CD4-positive, alpha-beta memory T cell (primary cell): ENCODE results near the gene RFX1. TPM values are rescaled to one million over a fixed set of nuclear protein-coding genes. Genes with fewer than 3 reads are reported as not detected.
"Not testable (repeated sequence)": the region's sequence is repeated elsewhere in the genome, so short reads cannot be mapped to it uniquely, and the experiment has no call there.

Source experiments
- CTCF ChIA-PET: fragments of 350-600 bp; sonication (Branson Sonifier 250); formaldehyde crosslinking; loops from one replicate; lab custom pipeline; 2021; ENCODE audit warnings: inconsistent platforms; ENCODE audit not compliant: partially characterized antibody; lab: Charles Lee
- POLR2A ChIA-PET: fragments of 350-600 bp; sonication (Branson Sonifier 250); formaldehyde crosslinking; loops from one replicate; lab custom pipeline; 2021; ENCODE audit not compliant: partially characterized antibody; lab: Charles Lee
- DNase-seq, 5 donors: peaks; one replicate each; pipeline versions ENCODE4 v3.0.0 to v3.0.0-alpha.2; 2020 to 2022; ENCODE audit warnings: mixed read lengths in 1 of 5
- H3K27ac ChIP-seq: one replicate; pipeline ENCODE4 v1.7.0; 2013; ENCODE audit warnings: low read depth, low read length
- H3K27me3 ChIP-seq: 2 replicates; pipeline ENCODE4 v1.7.0; 2013; ENCODE audit warnings: mild to moderate bottlenecking, low read length, moderate library complexity; ENCODE audit not compliant: insufficient read depth
- H3K36me3 ChIP-seq: 2 replicates; pipeline ENCODE4 v1.7.0; 2013; ENCODE audit warnings: mild to moderate bottlenecking, low read length, moderate library complexity; ENCODE audit not compliant: insufficient read depth
- H3K4me1 ChIP-seq: 2 replicates; pipeline ENCODE4 v1.7.0; 2013; ENCODE audit warnings: mild to moderate bottlenecking, low read length, moderate library complexity; ENCODE audit not compliant: insufficient read depth
- H3K4me3 ChIP-seq, 2 donors: one replicate each; pipeline ENCODE4 v1.7.0; 2013; ENCODE audit warnings: low read length in 2 of 2, mild to moderate bottlenecking in 1 of 2
- H3K9me3 ChIP-seq, 2 donors: one replicate each; pipeline ENCODE4 v1.7.0; 2013; ENCODE audit warnings: low read length in 2 of 2, control low read depth in 1 of 2; ENCODE audit not compliant: control insufficient read depth in 1 of 2
- H3K27ac Mint-ChIP-seq, 7 donors: one replicate each; pipeline ENCODE4 v1.8.0; 2020 to 2021; ENCODE audit warnings: mixed read lengths in 7 of 7, mild to moderate bottlenecking in 6 of 7, inconsistent platforms in 3 of 7, moderate library complexity in 3 of 7
- H3K27me3 Mint-ChIP-seq, 2 donors: one replicate each; pipeline ENCODE4 v1.8.0; 2020 to 2021; ENCODE audit warnings: mixed read lengths in 2 of 2
- H3K36me3 Mint-ChIP-seq, 2 donors: one replicate each; pipeline ENCODE4 v1.8.0; 2020 to 2021; ENCODE audit warnings: mixed read lengths in 2 of 2, inconsistent platforms in 1 of 2, mild to moderate bottlenecking in 1 of 2
- H3K4me1 Mint-ChIP-seq, 4 donors: one replicate each; pipeline ENCODE4 v1.8.0; 2020 to 2021; ENCODE audit warnings: mixed read lengths in 4 of 4, mild to moderate bottlenecking in 1 of 4
- H3K4me3 Mint-ChIP-seq, 8 donors: one replicate each; pipeline ENCODE4 v1.8.0; 2020 to 2021; ENCODE audit warnings: mixed read lengths in 8 of 8, mild to moderate bottlenecking in 7 of 8, moderate library complexity in 6 of 8, inconsistent platforms in 3 of 8
- H3K9me3 Mint-ChIP-seq, 8 donors: one replicate each; pipeline ENCODE4 v1.8.0; 2020 to 2021; ENCODE audit warnings: mixed read lengths in 8 of 8, mild to moderate bottlenecking in 5 of 8, inconsistent platforms in 3 of 8, moderate library complexity in 1 of 8
- intact Hi-C: fragments of 100-400 bp; cut with micrococcal nuclease; formaldehyde crosslinking; loops from one replicate; pipeline ENCODE4 v1.15.1; 2023
- polyA plus RNA-seq, 2 donors: library from polyadenylated mRNA; unstranded; fragments of 300-500 nt; fragmentation: Illumina TruSeq; gene quantifications; one replicate each; pipeline ENCODE4 v1.2.3, GENCODE V29; 2021
- total RNA-seq, 2 experiments: library from RNA; stranded (reverse); gene quantifications; one replicate each; pipeline ENCODE4 v1.2.3, GENCODE V29; 2021

Gene RFX1
- total and polyA plus RNA-seq, 4 experiments from 2014 or later = 2.5 to 17.8 (median 17.4) TPM; not detected in 1

- not testable (repeated sequence) for H3K4me3 ChIP-seq, H3K27me3 Mint-ChIP-seq, H3K27me3 ChIP-seq, H3K9me3 Mint-ChIP-seq, H3K9me3 ChIP-seq
- Histone ChIP-seq H3K27ac (peak overlapping the region; percentile 43), H3K4me1 (peaks cover 18% of the 10 kb centered on the region), H3K36me3 (peaks cover 50% of the 10 kb centered on the region)
- intact Hi-C loops = loop anchor here (1.0 kb wide), 2 partner anchors 140 to 163 kb away; no protein-coding TSS in a partner anchor
- ChIA-PET CTCF (interaction anchor here (0.6 to 9.7 kb wide), 16 partner anchors 9 to 171 kb away, joined by 3 to 111 read pairs (median 5); partner anchors contain the start of genes IL27RA and NANOS3), POLR2A (interaction anchor here (0.6 to 3.2 kb wide), 10 partner anchors 10 to 162 kb away, joined by 3 to 18 read pairs (median 5); partner anchors contain the start of genes IL27RA, MISP3 and RFX1)
- peaks cover 23 to 58% of the 10 kb centered on the region in 2 donors for H3K36me3 Mint-ChIP-seq
- peaks cover 0 to 16% (median 9%) of the 10 kb centered on the region in 4 donors for H3K4me1 Mint-ChIP-seq
- peak; percentile 56 to 69 (median 61) for DNase-seq
- peak overlapping the region; percentile 88 to 95 (median 92) for H3K27ac Mint-ChIP-seq
- peak overlapping the region in 1 of 8 donors; percentile 4 for H3K4me3 Mint-ChIP-seq
These were observed 36.8 kb upstream of the RFX1 start for GRCh38 chr19:14042659-14043608.

GRCh38 chr19:14039181-14039580 is 33.1 kb upstream of the RFX1 start:
- no peaks in the 10 kb centered on the region for H3K9me3 ChIP-seq
- H3K27ac ChIP-seq = no peak overlapping the region
- no peaks in the 10 kb centered on the region for H3K27me3 ChIP-seq
- Mint-ChIP-seq H3K4me1 (peaks cover 10 to 39% (median 18%) of the 10 kb centered on the region in 4 donors), H3K27ac (peak overlapping the region in 4 of 7 donors; percentile 23 to 69 (median 60)), H3K4me3 (peak overlapping the region in 1 of 8 donors; percentile 59), H3K9me3 (peaks cover 0 to 1% (median 0%) of the 10 kb centered on the region in 8 donors), H3K27me3 (no peaks in the 10 kb centered on the region), H3K36me3 (peaks cover 19 to 57% of the 10 kb centered on the region in 2 donors)
- intact Hi-C loops = no loop called here
- POLR2A ChIA-PET = no interaction called here
- H3K4me1 ChIP-seq = peaks cover 18% of the 10 kb centered on the region
- no peak overlapping the region for H3K4me3 ChIP-seq
- CTCF ChIA-PET = interaction anchor here (1.2 kb wide), 1 partner anchor 9 kb away, joined by 4 read pairs; no protein-coding TSS in a partner anchor
- peaks cover 39% of the 10 kb centered on the region for H3K36me3 ChIP-seq
- no peak for DNase-seq

- no peak for DNase-seq
- Mint-ChIP-seq H3K27ac (peak overlapping the region in 1 of 7 donors; percentile 46), H3K36me3 (peaks cover 12 to 52% of the 10 kb centered on the region in 2 donors), H3K4me1 (peaks cover 21 to 45% (median 31%) of the 10 kb centered on the region in 4 donors), H3K27me3 (no peaks in the 10 kb centered on the region), H3K9me3 (peaks cover 0 to 1% (median 0%) of the 10 kb centered on the region in 8 donors), H3K4me3 (no peak overlapping the region)
- intact Hi-C loops = no loop called here
- Histone ChIP-seq H3K4me1 (peaks cover 23% of the 10 kb centered on the region), H3K9me3 (no peaks in the 10 kb centered on the region), H3K4me3 (no peak overlapping the region), H3K36me3 (peaks cover 19% of the 10 kb centered on the region), H3K27me3 (no peaks in the 10 kb centered on the region), H3K27ac (no peak overlapping the region)
- CTCF ChIA-PET = interaction anchor here (1.0 to 2.8 kb wide), 4 partner anchors 13 to 155 kb away, joined by 3 to 17 read pairs (median 4); no protein-coding TSS in a partner anchor
- POLR2A ChIA-PET = interaction anchor here (0.7 kb wide), 1 partner anchor 94 kb away, joined by 3 read pairs; no protein-coding TSS in a partner anchor
These were observed 29.6 kb upstream of the RFX1 start for GRCh38 chr19:14035706-14036105.

GRCh38 chr19:14035159-14035558 is 29.0 kb upstream of the RFX1 start:
- H3K9me3 Mint-ChIP-seq, DNase-seq, H3K4me3 ChIP-seq, H3K27ac ChIP-seq, H3K27me3 ChIP-seq, H3K9me3 ChIP-seq, H3K27me3 Mint-ChIP-seq, intact Hi-C loops: not testable (repeated sequence)
- H3K4me1 ChIP-seq = peaks cover 29% of the 10 kb centered on the region
- H3K36me3 ChIP-seq = peaks cover 16% of the 10 kb centered on the region
- CTCF ChIA-PET = interaction anchor here (0.6 to 2.8 kb wide), 5 partner anchors 12 to 155 kb away, joined by 3 to 17 read pairs (median 4); no protein-coding TSS in a partner anchor
- POLR2A ChIA-PET = interaction anchor here (0.7 to 6.4 kb wide), 2 partner anchors 50 to 94 kb away, joined by 3 to 117 read pairs; no protein-coding TSS in a partner anchor
- Mint-ChIP-seq H3K27ac (peak overlapping the region in 2 of 7 donors; percentile 19 to 51), H3K36me3 (peaks cover 12 to 49% of the 10 kb centered on the region in 2 donors), H3K4me3 (peak overlapping the region in 4 of 8 donors; percentile 8 to 35 (median 20)), H3K4me1 (peaks cover 22 to 49% (median 35%) of the 10 kb centered on the region in 4 donors)

- Histone ChIP-seq H3K36me3 (peaks cover 4% of the 10 kb centered on the region), H3K27me3 (no peaks in the 10 kb centered on the region), H3K4me3 (no peak overlapping the region), H3K27ac (no peak overlapping the region), H3K9me3 (no peaks in the 10 kb centered on the region), H3K4me1 (peaks cover 30% of the 10 kb centered on the region)
- Mint-ChIP-seq H3K4me1 (peaks cover 24 to 53% (median 38%) of the 10 kb centered on the region in 4 donors), H3K27me3 (no peaks in the 10 kb centered on the region), H3K36me3 (peaks cover 9 to 38% of the 10 kb centered on the region in 2 donors), H3K9me3 (peaks cover 0 to 1% (median 0%) of the 10 kb centered on the region in 8 donors), H3K4me3 (peak overlapping the region; percentile 46 to 74 (median 63)), H3K27ac (peak overlapping the region; percentile 38 to 89 (median 77))
- intact Hi-C loops = loop anchor here (2.0 kb wide), 2 partner anchors 39 to 131 kb away; partner anchors contain the start of gene MISP3
- POLR2A ChIA-PET = interaction anchor here (0.8 to 8.0 kb wide), 3 partner anchors 23 to 49 kb away, joined by 3 to 225 read pairs (median 117); partner anchors contain the start of gene RFX1
- CTCF ChIA-PET = interaction anchor here (1.4 to 1.8 kb wide), 3 partner anchors 9 to 153 kb away, joined by 4 to 5 read pairs (median 4); no protein-coding TSS in a partner anchor
- DNase-seq = no peak
These were observed 27.8 kb upstream of the RFX1 start for GRCh38 chr19:14033946-14034345.

GRCh38 chr19:14031719-14032480 is 25.8 kb upstream of the RFX1 start, which contains the start of gene IL27RA:
TSS of gene IL27RA (plus strand) at chr19:14031762. CDS start at chr19:14031873, 111 bp downstream.
- no peaks in the 10 kb centered on the region for H3K27me3 Mint-ChIP-seq
- H3K27ac Mint-ChIP-seq = peak within 1 kb of the TSS; percentile 93 to 99 (median 98)
- intact Hi-C loops = loop anchor here (1.0 to 2.0 kb wide), 5 partner anchors 26 to 152 kb away; partner anchors contain the start of genes MISP3 and RFX1
- ChIA-PET CTCF (interaction anchor here (0.6 to 3.6 kb wide), 20 partner anchors 8 to 152 kb away, joined by 3 to 15 read pairs (median 4); partner anchors contain the start of genes DCAF15 and MISP3), POLR2A (interaction anchor here (0.5 to 8.0 kb wide), 59 partner anchors 9 to 1087 kb away, joined by 3 to 225 read pairs (median 5); partner anchors contain the start of genes ASF1B, BRME1, C19orf53 and CC2D1A)
- Histone ChIP-seq H3K4me1 (peaks cover 30% of the 10 kb centered on the region), H3K27me3 (no peaks in the 10 kb centered on the region), H3K9me3 (no peaks in the 10 kb centered on the region), H3K36me3 (no peaks in the 10 kb centered on the region), H3K4me3 (peak within 1 kb of the TSS; percentile 70 to 97), H3K27ac (peak within 1 kb of the TSS; percentile 96)
- peak; percentile 84 to 88 (median 87) for DNase-seq
- H3K4me1 Mint-ChIP-seq = peaks cover 23 to 56% (median 37%) of the 10 kb centered on the region in 4 donors
- peak within 1 kb of the TSS; percentile 89 to 97 (median 94) for H3K4me3 Mint-ChIP-seq
- peaks cover 0 to 2% (median 0%) of the 10 kb centered on the region in 8 donors for H3K9me3 Mint-ChIP-seq
- H3K36me3 Mint-ChIP-seq = peaks cover 9 to 22% of the 10 kb centered on the region in 2 donors
